ENCODE measurements around the gene KAT6B.

- TF ChIP-seq CTCF (IDR thresholded peaks at IDR 0.05; ENCODE audit: poor library complexity), result no peak
- TF ChIP-seq EZH2phosphoT487 (IDR thresholded peaks at IDR 0.05; ENCODE audit: low read depth, severe bottlenecking, unreplicated experiment), result no peak
Observed at GRCh38 chr10:74956555-74957111, 130.2 kb downstream of the KAT6B start.

Data from hepatocyte (in vitro differentiated cells).